Prostate gland (tissue), 2 donors: ENCODE results near the gene SEZ6. TPM values are rescaled to one million over a fixed set of nuclear protein-coding genes. Genes with fewer than 3 reads are reported as not detected.

Experiments used
- DNase-seq: peaks from one replicate; pipeline ENCODE4 v3.0.0-alpha.2; 2019; ENCODE audit warnings: low spot score
- H3K27ac ChIP-seq, 2 donors: fragments of 200-600 bp; sonication (generic); 2 replicates each; pipeline ENCODE4 v1.5.1; 2017 to 2019
- H3K27me3 ChIP-seq: fragments of 200-600 bp; sonication (generic); replicated peaks from 2 replicates; pipeline ENCODE4 v1.5.1; 2019; ENCODE audit not compliant: insufficient read depth
- H3K36me3 ChIP-seq, 2 donors: fragments of 200-600 bp; sonication (generic); 1 replicate in 1 of 2; 2 replicates in 1 of 2; pipeline versions ENCODE4 v1.5.1 to v1.8.1; 2017 to 2019
- H3K4me1 ChIP-seq: fragments of 200-600 bp; sonication (generic); replicated peaks from 2 replicates; pipeline ENCODE4 v1.5.1; 2019
- H3K4me3 ChIP-seq, 2 donors: fragments of 200-600 bp; sonication (generic); 2 replicates each; pipeline ENCODE4 v1.5.1; 2017 to 2019
- H3K9me3 ChIP-seq: fragments of 200-600 bp; sonication (generic); 2 replicates; pipeline ENCODE4 v1.5.1; 2017
- POLR2A ChIP-seq: fragments of 450-650 bp; IDR thresholded peaks from one replicate; pipeline ENCODE4 v1.6.1; 2016; ENCODE audit warnings: antibody characterized with exemption, mild to moderate bottlenecking
- POLR2AphosphoS5 ChIP-seq: sonication (generic); formaldehyde crosslinking; IDR thresholded peaks from one replicate; pipeline ENCODE4 v1.6.1; 2017; ENCODE audit warnings: antibody characterized with exemption
- WGBS: methylation state at CpG from one replicate; pipeline ENCODE4 v1.1.5; 2018; 5-methylcytosine and 5-hydroxymethylcytosine counted together
- intact Hi-C: fragments of 100-400 bp; cut with DNase I; formaldehyde crosslinking; loops from one replicate; pipeline ENCODE4 v1.14.2; 2022
- total RNA-seq, 2 donors: library from RNA; depleted of rRNA; stranded (reverse); fragments of >200 nt; gene quantifications; one replicate each; pipeline ENCODE4 v1.1.0, GENCODE V29; 2016
- TF ChIP-seq, protein P1 (sequence below), 4 experiments: fragments of 200-600 bp in 2 of 4; fragments of 450-650 bp in 2 of 4; sonication (generic) in 2 of 4; IDR thresholded peaks; 1 replicate in 3 of 4; 2 replicates in 1 of 4; pipeline ENCODE4 v1.5.1; 2016 to 2019; ENCODE audit warnings: antibody characterized with exemption in 4 of 4, mild to moderate bottlenecking in 2 of 4, moderate library complexity in 2 of 4

SEZ6 gene
- total RNA-seq, 2 donors from 2014 or later = 0.05 to 1.0 TPM

DNA sequence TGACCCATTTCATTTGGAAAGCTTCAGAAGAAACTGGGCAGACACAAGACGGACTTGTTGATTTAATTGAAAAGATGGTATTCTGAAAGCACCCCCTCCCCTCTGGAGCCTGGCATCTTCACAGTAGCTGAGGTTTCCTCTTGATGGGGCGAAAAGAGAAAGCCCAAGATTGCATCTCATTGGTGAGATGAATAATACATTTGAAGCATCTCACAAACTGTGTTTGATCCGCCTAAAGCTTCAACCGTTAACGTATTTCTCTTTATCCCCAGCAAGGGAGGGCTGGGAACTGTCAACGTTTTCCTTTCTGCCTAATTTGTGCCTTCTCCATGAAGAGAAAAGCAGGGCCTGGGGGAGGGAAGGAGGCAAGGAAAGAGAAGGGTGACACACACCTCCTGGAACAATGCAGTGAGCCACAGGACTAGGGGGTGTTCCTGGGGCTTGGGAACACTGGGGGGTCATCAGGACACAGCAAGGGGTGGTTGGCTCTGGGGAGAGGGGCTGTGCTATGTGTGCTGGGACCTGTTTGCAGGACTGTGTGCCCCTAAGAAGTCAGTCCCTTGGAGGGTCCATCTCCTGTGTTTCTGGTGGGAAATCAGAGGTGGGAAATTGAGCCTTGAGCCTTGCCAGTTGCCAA is 18.6 kb upstream of the SEZ6 start:
- 67% methylated on average over 6 of the region's 6 CpGs for WGBS
- peaks cover 2% of the 10 kb centered on the region for H3K4me1 ChIP-seq
- intact Hi-C loops = no loop called here
- H3K4me3 ChIP-seq = no peak overlapping the region
- DNase-seq = no peak
- TF ChIP-seq POLR2AphosphoS5 = no peak
- TF ChIP-seq POLR2A = no peak
- TF ChIP-seq, protein P1, sequence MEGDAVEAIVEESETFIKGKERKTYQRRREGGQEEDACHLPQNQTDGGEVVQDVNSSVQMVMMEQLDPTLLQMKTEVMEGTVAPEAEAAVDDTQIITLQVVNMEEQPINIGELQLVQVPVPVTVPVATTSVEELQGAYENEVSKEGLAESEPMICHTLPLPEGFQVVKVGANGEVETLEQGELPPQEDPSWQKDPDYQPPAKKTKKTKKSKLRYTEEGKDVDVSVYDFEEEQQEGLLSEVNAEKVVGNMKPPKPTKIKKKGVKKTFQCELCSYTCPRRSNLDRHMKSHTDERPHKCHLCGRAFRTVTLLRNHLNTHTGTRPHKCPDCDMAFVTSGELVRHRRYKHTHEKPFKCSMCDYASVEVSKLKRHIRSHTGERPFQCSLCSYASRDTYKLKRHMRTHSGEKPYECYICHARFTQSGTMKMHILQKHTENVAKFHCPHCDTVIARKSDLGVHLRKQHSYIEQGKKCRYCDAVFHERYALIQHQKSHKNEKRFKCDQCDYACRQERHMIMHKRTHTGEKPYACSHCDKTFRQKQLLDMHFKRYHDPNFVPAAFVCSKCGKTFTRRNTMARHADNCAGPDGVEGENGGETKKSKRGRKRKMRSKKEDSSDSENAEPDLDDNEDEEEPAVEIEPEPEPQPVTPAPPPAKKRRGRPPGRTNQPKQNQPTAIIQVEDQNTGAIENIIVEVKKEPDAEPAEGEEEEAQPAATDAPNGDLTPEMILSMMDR (IDR thresholded peaks at IDR 0.05) = no peak
- H3K36me3 ChIP-seq = no peaks in the 10 kb centered on the region
- peaks cover 2% of the 10 kb centered on the region for H3K27me3 ChIP-seq
- no peak overlapping the region for H3K27ac ChIP-seq
- no peaks in the 10 kb centered on the region for H3K9me3 ChIP-seq

DNA sequence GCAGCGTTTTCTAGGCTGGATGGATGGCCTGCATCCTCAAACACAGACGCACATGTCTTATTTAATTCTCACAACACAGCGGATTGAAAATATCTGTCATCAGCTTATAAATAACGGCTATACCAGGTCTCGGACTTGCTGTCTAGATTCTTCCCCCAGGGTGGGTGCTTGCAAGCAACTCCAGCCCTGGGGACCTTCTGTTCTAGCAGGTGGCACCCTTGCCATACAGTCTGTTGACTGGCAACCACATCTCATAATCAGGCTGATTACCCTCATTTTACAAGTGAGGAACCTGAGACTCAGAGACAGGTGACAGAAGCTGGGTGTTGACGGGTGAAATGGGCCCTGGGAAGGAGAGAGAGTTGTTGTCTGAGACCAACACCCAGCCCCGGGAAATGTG is 16.2 kb upstream of the SEZ6 start:
- H3K9me3 ChIP-seq = no peaks in the 10 kb centered on the region
- no peak overlapping the region for H3K27ac ChIP-seq
- no peak for TF ChIP-seq POLR2A
- TF ChIP-seq, protein P1 (IDR thresholded peaks at IDR 0.05) = no peak
- no peak for TF ChIP-seq POLR2AphosphoS5
- H3K27me3 ChIP-seq = peaks cover 2% of the 10 kb centered on the region
- no peak for DNase-seq
- H3K36me3 ChIP-seq = no peaks in the 10 kb centered on the region
- WGBS = 85% methylated on average over 7 of the region's 7 CpGs
- peaks cover 2% of the 10 kb centered on the region for H3K4me1 ChIP-seq
- no peak overlapping the region for H3K4me3 ChIP-seq
- intact Hi-C loops = no loop called here

DNA sequence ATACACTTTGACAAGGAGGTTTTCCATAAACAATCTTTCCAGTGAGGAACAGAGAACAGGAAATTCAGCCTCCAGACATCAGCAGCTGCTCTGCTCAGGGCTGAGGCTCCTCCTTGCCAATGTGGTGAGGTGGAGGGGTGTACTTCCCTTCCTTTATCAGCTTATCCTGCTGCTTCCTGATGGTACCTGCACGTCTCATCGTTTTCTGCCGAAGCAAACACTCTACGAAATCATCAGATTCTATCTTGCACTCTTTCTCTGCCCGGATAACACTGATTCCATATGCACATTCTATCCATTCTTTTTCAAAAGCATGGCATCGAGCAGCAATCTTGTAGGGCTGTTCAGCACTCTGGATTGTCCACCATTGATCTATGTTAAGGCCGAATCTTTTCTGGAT is 15.4 kb upstream of the SEZ6 start:
- no peaks in the 10 kb centered on the region for H3K9me3 ChIP-seq
- no peak overlapping the region for H3K27ac ChIP-seq
- H3K27me3 ChIP-seq = peaks cover 2% of the 10 kb centered on the region
- H3K36me3 ChIP-seq = no peaks in the 10 kb centered on the region
- TF ChIP-seq, protein P1 (IDR thresholded peaks at IDR 0.05) = no peak
- TF ChIP-seq POLR2A = no peak
- no peak for TF ChIP-seq POLR2AphosphoS5
- intact Hi-C loops = no loop called here
- H3K4me3 ChIP-seq = no peak overlapping the region
- 82% methylated on average over 7 of the region's 7 CpGs for WGBS
- H3K4me1 ChIP-seq = peaks cover 2% of the 10 kb centered on the region
- no peak for DNase-seq

DNA sequence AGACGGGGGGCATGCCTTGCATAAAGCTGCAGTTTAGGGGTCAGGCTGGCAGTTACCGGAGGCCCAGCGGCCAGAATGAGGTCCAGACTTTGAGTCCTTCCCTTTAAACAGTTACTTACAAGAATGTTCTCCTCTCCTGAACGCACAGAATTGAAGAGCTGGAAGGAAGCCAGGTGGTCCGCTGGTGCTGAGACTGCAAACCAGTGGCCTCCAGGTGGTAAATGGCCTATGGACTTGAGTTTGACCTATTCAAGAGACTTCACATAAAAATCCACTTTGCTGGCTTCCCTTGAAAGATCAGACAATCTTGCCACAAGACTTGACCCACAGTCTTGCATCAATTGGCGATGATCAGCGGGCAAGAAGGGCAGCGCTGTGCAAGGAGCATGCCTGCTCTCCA is 14.7 kb upstream of the SEZ6 start:
- H3K27me3 ChIP-seq = peaks cover 2% of the 10 kb centered on the region
- WGBS = 76% methylated on average over 8 of the region's 8 CpGs
- intact Hi-C loops = no loop called here

More for the DNA sequence above, 14.7 kb upstream of the SEZ6 start:
- Histone ChIP-seq H3K36me3 (no peaks in the 10 kb centered on the region), H3K9me3 (no peaks in the 10 kb centered on the region), H3K4me1 (peaks cover 2% of the 10 kb centered on the region), H3K4me3 (no peak overlapping the region), H3K27ac (no peak overlapping the region)
- TF ChIP-seq POLR2AphosphoS5 (no peak), POLR2A (no peak)
- TF ChIP-seq, protein P1 (IDR thresholded peaks at IDR 0.05) = no peak
- DNase-seq = no peak
